HEK293 (cell line): ENCODE data around the gene MARK2.

ENCODE experiments used
- CTCF ChIP-seq: fragments of 450-650 bp; formaldehyde crosslinking; IDR thresholded peaks from 2 replicates; pipeline ENCODE4 v1.5.1; 2016; ENCODE audit warnings: missing biosample characterization, missing genetic modification characterization
- HOXA7 ChIP-seq: sonication (generic); formaldehyde crosslinking; IDR thresholded peaks from 2 replicates; pipeline ENCODE4 v1.8.1; 2022; ENCODE audit warnings: missing genetic modification reagents, borderline replicate concordance
- REPIN1 ChIP-seq: fragments of 450-650 bp; formaldehyde crosslinking; IDR thresholded peaks from 2 replicates; pipeline ENCODE4 v1.5.1; 2017; ENCODE audit warnings: missing biosample characterization, missing genetic modification characterization, low read depth
- TCF7L2 ChIP-seq: IDR thresholded peaks from 2 replicates; pipeline ENCODE4 v1.6.1; 2011; ENCODE audit warnings: low read depth, mild to moderate bottlenecking, inconsistent platforms, low read length, moderate library complexity, borderline replicate concordance
- ZBTB8A ChIP-seq: fragments of 450-650 bp; formaldehyde crosslinking; IDR thresholded peaks from 2 replicates; pipeline ENCODE4 v1.5.1; 2016; ENCODE audit warnings: missing biosample characterization, missing genetic modification characterization
- ZNF146 ChIP-seq: fragments of 450-650 bp; formaldehyde crosslinking; IDR thresholded peaks from 2 replicates; pipeline ENCODE4 v1.5.1; 2016; ENCODE audit warnings: missing biosample characterization, missing genetic modification characterization
- ZNF211 ChIP-seq: fragments of 450-650 bp; formaldehyde crosslinking; IDR thresholded peaks from 2 replicates; pipeline ENCODE4 v1.5.1; 2016; ENCODE audit warnings: low read depth, missing biosample characterization, missing genetic modification characterization
- ZNF391 ChIP-seq: fragments of 450-650 bp; formaldehyde crosslinking; IDR thresholded peaks from 2 replicates; pipeline ENCODE4 v1.5.1; 2016; ENCODE audit warnings: low read depth, missing biosample characterization, missing genetic modification characterization, borderline replicate concordance
- ZNF654 ChIP-seq: fragments of 450-650 bp; formaldehyde crosslinking; IDR thresholded peaks from 2 replicates; pipeline ENCODE4 v1.5.1; 2016; ENCODE audit warnings: low read depth, missing biosample characterization, missing genetic modification characterization
- ZNF658 ChIP-seq: fragments of 450-650 bp; formaldehyde crosslinking; IDR thresholded peaks from 2 replicates; pipeline ENCODE4; 2016; ENCODE audit warnings: missing biosample characterization, missing genetic modification characterization
- ZNF692 ChIP-seq: fragments of 450-650 bp; formaldehyde crosslinking; IDR thresholded peaks from 2 replicates; pipeline ENCODE4 v1.5.1; 2016; ENCODE audit warnings: missing biosample characterization, missing genetic modification characterization

- TF ChIP-seq TCF7L2 (no peak), ZNF211 (tag by site-specific recombination) (no peak), ZNF391 (tag by site-specific recombination) (no peak), CTCF (tag by site-specific recombination) (no peak), REPIN1 (tag by site-specific recombination) (no peak), HOXA7 (CRISPR knock-in tag) (no peak), ZNF658 (tag by site-specific recombination) (no peak), ZNF146 (tag by site-specific recombination) (no peak), ZNF692 (tag by site-specific recombination) (no peak), ZBTB8A (tag by site-specific recombination) (no peak), ZNF654 (tag by site-specific recombination) (no peak)
Observed at GRCh38 chr11:63877658-63878241, 38.8 kb downstream of the MARK2 start.
